ENCODE results near the gene MTR.

MTR gene

DNA sequence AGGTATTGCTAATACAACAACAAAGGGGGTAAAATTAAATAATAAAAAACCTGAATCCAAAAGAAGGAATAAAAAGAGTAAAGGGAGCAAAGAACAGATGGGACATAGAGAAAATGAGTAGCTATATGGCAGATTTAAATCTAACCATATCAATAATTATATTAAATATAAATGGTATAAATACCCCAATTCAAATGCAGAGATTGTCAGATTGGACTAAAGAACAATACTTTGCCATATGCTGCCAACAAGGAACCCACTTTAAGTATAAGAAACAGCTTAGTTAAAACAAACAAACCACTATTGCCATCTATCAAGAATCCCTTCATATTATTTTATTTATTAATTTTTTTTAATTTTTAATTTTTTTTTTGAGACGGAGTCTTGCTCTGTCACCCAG is 122.4 kb downstream of the MTR start:
- Histone ChIP-seq H3K9me3 (ENCODE audit: control insufficient read depth, low read length) (peaks cover 33% of the 10 kb centered on the region), H3K4ac (ENCODE audit: low read depth in 1 of 2, low read length in 2 of 2) (no peak overlapping the region), H3K36me3 (ENCODE audit: control insufficient read depth in 1 of 2, insufficient read depth in 2 of 2, low read depth in 1 of 2, low read length in 2 of 2) (peaks cover 0 to 4% of the 10 kb centered on the region in 2 experiments), H3K18ac (ENCODE audit: low read depth in 1 of 2, low read length in 2 of 2) (no peak overlapping the region), H3K27me3 (ENCODE audit: control insufficient read depth in 1 of 2, insufficient read depth in 1 of 2, low read length in 2 of 2) (no peaks in the 10 kb centered on the region), H2AK5ac (ENCODE audit: low read length, severe bottlenecking) (no peak overlapping the region), H3K4me2 (ENCODE audit: low read length, poor library complexity, severe bottlenecking) (no peak overlapping the region), H3K23ac (ENCODE audit: low read length in 2 of 2) (no peak overlapping the region), H3K4me3 (ENCODE audit: insufficient read depth in 1 of 2, low read depth in 1 of 2, low read length in 2 of 2) (peak overlapping the region in 1 of 2 experiments; percentile 18), H3K4me1 (ENCODE audit: control insufficient read depth, insufficient read depth, low read depth, low read length) (no peaks in the 10 kb centered on the region), H3K14ac (ENCODE audit: low read length in 2 of 2) (no peak overlapping the region), H4K8ac (ENCODE audit: low read length) (no peak overlapping the region), H3K79me1 (replicated peaks; ENCODE audit: low read length, poor library complexity, severe bottlenecking) (no peaks in the 10 kb centered on the region), H3K27ac (ENCODE audit: low read length, poor library complexity, severe bottlenecking) (no peak overlapping the region), H3K9ac (ENCODE audit: low read length) (no peak overlapping the region), H2BK12ac (ENCODE audit: low read length in 2 of 2) (no peak overlapping the region), H2BK5ac (ENCODE audit: low read depth, low read length, poor library complexity, severe bottlenecking) (no peak overlapping the region), H2BK120ac (ENCODE audit: low read depth, low read length) (no peak overlapping the region), H4K91ac (ENCODE audit: low read length) (no peak overlapping the region), H2AFZ (ENCODE audit: low read depth, low read length) (no peak overlapping the region), H2BK15ac (ENCODE audit: low read depth, poor library complexity, severe bottlenecking) (no peak overlapping the region)
- WGBS: 100% methylated on average over 1 of the region's 1 CpG
- no peak for DNase-seq

DNA sequence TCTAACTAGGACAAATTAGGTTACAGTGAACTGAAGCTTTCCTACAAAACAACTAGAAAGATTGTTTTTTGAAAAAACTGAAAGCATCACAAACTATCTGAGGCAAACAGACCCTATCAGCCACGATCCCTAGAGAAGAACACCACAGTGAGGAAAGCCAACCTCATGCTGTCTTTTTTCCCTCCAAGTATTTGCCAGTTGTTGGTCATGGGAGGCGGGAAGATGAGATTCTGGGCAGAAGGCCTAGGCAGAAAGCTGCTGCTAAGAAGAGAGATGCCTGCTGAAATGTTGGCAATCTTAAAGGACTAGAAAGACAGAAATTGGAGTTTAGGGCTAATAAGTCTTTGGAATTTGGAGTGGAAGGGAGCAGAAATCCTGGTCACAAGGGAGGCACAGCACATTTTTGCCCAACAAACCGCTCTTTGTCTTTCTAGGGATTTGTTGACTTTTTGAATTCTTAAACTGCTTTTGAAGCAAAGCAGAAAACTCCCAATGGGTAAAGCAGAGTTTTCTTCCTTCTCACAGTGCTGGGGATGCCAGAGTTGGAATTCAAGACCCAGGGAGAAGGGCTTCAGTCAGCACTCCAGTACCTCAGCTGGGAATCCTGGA is 125.3 kb downstream of the MTR start:
- Histone ChIP-seq H3K36me3 (ENCODE audit: control insufficient read depth in 1 of 2, insufficient read depth in 2 of 2, low read depth in 1 of 2, low read length in 2 of 2) (peaks cover 0 to 4% of the 10 kb centered on the region in 2 experiments), H3K14ac (ENCODE audit: low read length in 2 of 2) (no peak overlapping the region), H3K9ac (ENCODE audit: low read length) (no peak overlapping the region), H2BK120ac (ENCODE audit: low read depth, low read length) (no peak overlapping the region), H2AK5ac (ENCODE audit: low read length, severe bottlenecking) (no peak overlapping the region), H3K4ac (ENCODE audit: low read depth in 1 of 2, low read length in 2 of 2) (no peak overlapping the region), H3K4me2 (ENCODE audit: low read length, poor library complexity, severe bottlenecking) (no peak overlapping the region), H3K27ac (ENCODE audit: low read length, poor library complexity, severe bottlenecking) (no peak overlapping the region), H2BK15ac (ENCODE audit: low read depth, poor library complexity, severe bottlenecking) (no peak overlapping the region), H2BK5ac (ENCODE audit: low read depth, low read length, poor library complexity, severe bottlenecking) (no peak overlapping the region), H4K91ac (ENCODE audit: low read length) (no peak overlapping the region), H2BK12ac (ENCODE audit: low read length in 2 of 2) (no peak overlapping the region), H3K4me3 (ENCODE audit: insufficient read depth in 1 of 2, low read depth in 1 of 2, low read length in 2 of 2) (no peak overlapping the region), H3K9me3 (ENCODE audit: control insufficient read depth, low read length) (peaks cover 30% of the 10 kb centered on the region), H3K27me3 (ENCODE audit: control insufficient read depth in 1 of 2, insufficient read depth in 1 of 2, low read length in 2 of 2) (no peaks in the 10 kb centered on the region), H3K18ac (ENCODE audit: low read depth in 1 of 2, low read length in 2 of 2) (no peak overlapping the region), H2AFZ (ENCODE audit: low read depth, low read length) (no peak overlapping the region), H4K8ac (ENCODE audit: low read length) (no peak overlapping the region), H3K23ac (ENCODE audit: low read length in 2 of 2) (no peak overlapping the region), H3K4me1 (ENCODE audit: control insufficient read depth, insufficient read depth, low read depth, low read length) (no peaks in the 10 kb centered on the region), H3K79me1 (replicated peaks; ENCODE audit: low read length, poor library complexity, severe bottlenecking) (no peaks in the 10 kb centered on the region)
- no peak for DNase-seq
- 76% methylated on average over 3 of the region's 3 CpGs for WGBS

DNA sequence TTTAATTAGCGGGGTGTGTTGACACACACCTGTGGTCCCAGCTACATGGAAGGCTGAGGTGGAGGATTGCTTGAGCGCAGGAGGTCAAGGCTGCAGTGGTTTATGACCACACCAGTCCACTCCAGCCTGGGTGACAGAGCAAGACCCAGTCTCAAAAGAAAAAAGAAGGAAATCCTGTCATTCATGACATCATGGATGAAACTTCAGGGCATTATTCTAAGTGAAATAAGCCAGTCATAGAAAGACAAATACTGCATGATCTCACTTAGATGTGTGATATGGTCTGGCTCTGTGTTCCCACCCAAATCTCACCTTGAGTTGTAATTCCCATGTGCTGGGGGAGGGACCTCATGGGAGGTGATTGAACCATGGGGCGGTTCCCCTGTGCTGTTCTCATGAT is 126.5 kb downstream of the MTR start:
- no peaks in the 10 kb centered on the region for H3K4me1 ChIP-seq (ENCODE audit: control insufficient read depth, insufficient read depth, low read depth, low read length)

DNA sequence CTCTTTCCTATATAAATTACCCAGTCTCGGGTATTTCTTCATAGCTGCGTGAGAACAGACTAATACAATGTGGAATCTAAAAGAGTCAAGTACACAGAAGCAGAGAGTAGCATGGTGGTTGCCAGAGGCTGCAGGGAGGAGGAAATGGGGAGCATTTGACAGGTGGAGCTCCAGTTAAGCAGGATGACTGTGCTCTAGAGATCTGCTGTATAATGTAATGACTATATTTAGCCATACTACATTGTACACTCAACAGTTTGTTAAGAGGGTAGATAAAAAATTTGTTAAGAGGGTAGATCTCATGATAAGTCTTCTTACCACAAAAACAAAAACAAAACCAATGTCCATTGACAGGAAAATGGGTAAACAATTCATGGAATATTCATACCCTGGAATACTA is 127.1 kb downstream of the MTR start:
- H3K27ac ChIP-seq (ENCODE audit: low read length, poor library complexity, severe bottlenecking): no peak overlapping the region
- peaks cover 0 to under 1% of the 10 kb centered on the region in 2 experiments for H3K36me3 ChIP-seq (ENCODE audit: control insufficient read depth in 1 of 2, insufficient read depth in 2 of 2, low read depth in 1 of 2, low read length in 2 of 2)
- no peak overlapping the region for H2BK5ac ChIP-seq (ENCODE audit: low read depth, low read length, poor library complexity, severe bottlenecking)
- no peak overlapping the region for H4K8ac ChIP-seq (ENCODE audit: low read length)
- H3K9me3 ChIP-seq (ENCODE audit: control insufficient read depth, low read length): peaks cover 14% of the 10 kb centered on the region
- H3K4me1 ChIP-seq (ENCODE audit: control insufficient read depth, insufficient read depth, low read depth, low read length): no peaks in the 10 kb centered on the region
- H3K9ac ChIP-seq (ENCODE audit: low read length): no peak overlapping the region
- H2BK12ac ChIP-seq (ENCODE audit: low read length in 2 of 2): no peak overlapping the region
- H3K27me3 ChIP-seq (ENCODE audit: control insufficient read depth in 1 of 2, insufficient read depth in 1 of 2, low read length in 2 of 2): no peaks in the 10 kb centered on the region
- no peak overlapping the region for H2BK15ac ChIP-seq (ENCODE audit: low read depth, poor library complexity, severe bottlenecking)
- no peak overlapping the region for H2AFZ ChIP-seq (ENCODE audit: low read depth, low read length)
- no peak overlapping the region for H3K23ac ChIP-seq (ENCODE audit: low read length in 2 of 2)
- WGBS: 56% methylated on average over 2 of the region's 2 CpGs
- H3K79me1 ChIP-seq (replicated peaks; ENCODE audit: low read length, poor library complexity, severe bottlenecking): no peaks in the 10 kb centered on the region
- no peak for DNase-seq
- H3K4me3 ChIP-seq (ENCODE audit: insufficient read depth in 1 of 2, low read depth in 1 of 2, low read length in 2 of 2): no peak overlapping the region
- no peak overlapping the region for H3K4ac ChIP-seq (ENCODE audit: low read depth in 1 of 2, low read length in 2 of 2)
- no peak overlapping the region for H3K4me2 ChIP-seq (ENCODE audit: low read length, poor library complexity, severe bottlenecking)
- H3K18ac ChIP-seq (ENCODE audit: low read depth in 1 of 2, low read length in 2 of 2): no peak overlapping the region
- H4K91ac ChIP-seq (ENCODE audit: low read length): no peak overlapping the region
- H2AK5ac ChIP-seq (ENCODE audit: low read length, severe bottlenecking): no peak overlapping the region
- H3K14ac ChIP-seq (ENCODE audit: low read length in 2 of 2): no peak overlapping the region
- H2BK120ac ChIP-seq (ENCODE audit: low read depth, low read length): no peak overlapping the region

More for the DNA sequence above, 126.5 kb downstream of the MTR start:
- Histone ChIP-seq H2AFZ (ENCODE audit: low read depth, low read length) (no peak overlapping the region), H3K9me3 (ENCODE audit: control insufficient read depth, low read length) (peaks cover 20% of the 10 kb centered on the region), H3K79me1 (replicated peaks; ENCODE audit: low read length, poor library complexity, severe bottlenecking) (no peaks in the 10 kb centered on the region), H3K27me3 (ENCODE audit: control insufficient read depth in 1 of 2, insufficient read depth in 1 of 2, low read length in 2 of 2) (no peaks in the 10 kb centered on the region), H3K18ac (ENCODE audit: low read depth in 1 of 2, low read length in 2 of 2) (no peak overlapping the region), H3K14ac (ENCODE audit: low read length in 2 of 2) (no peak overlapping the region), H2BK5ac (ENCODE audit: low read depth, low read length, poor library complexity, severe bottlenecking) (no peak overlapping the region), H3K4ac (ENCODE audit: low read depth in 1 of 2, low read length in 2 of 2) (no peak overlapping the region), H2BK120ac (ENCODE audit: low read depth, low read length) (no peak overlapping the region), H3K4me3 (ENCODE audit: insufficient read depth in 1 of 2, low read depth in 1 of 2, low read length in 2 of 2) (no peak overlapping the region), H3K36me3 (ENCODE audit: control insufficient read depth in 1 of 2, insufficient read depth in 2 of 2, low read depth in 1 of 2, low read length in 2 of 2) (peaks cover 0 to 4% of the 10 kb centered on the region in 2 experiments), H2AK5ac (ENCODE audit: low read length, severe bottlenecking) (no peak overlapping the region), H3K27ac (ENCODE audit: low read length, poor library complexity, severe bottlenecking) (no peak overlapping the region), H2BK12ac (ENCODE audit: low read length in 2 of 2) (no peak overlapping the region), H4K91ac (ENCODE audit: low read length) (no peak overlapping the region), H3K9ac (ENCODE audit: low read length) (no peak overlapping the region), H3K23ac (ENCODE audit: low read length in 2 of 2) (no peak overlapping the region), H4K8ac (ENCODE audit: low read length) (no peak overlapping the region), H3K4me2 (ENCODE audit: low read length, poor library complexity, severe bottlenecking) (no peak overlapping the region), H2BK15ac (ENCODE audit: low read depth, poor library complexity, severe bottlenecking) (no peak overlapping the region)
- no peak for DNase-seq
- 76% methylated on average over 3 of the region's 3 CpGs for WGBS

All from mesenchymal stem cell (in vitro differentiated cells and primary cell).